Measurements from ENCODE around the gene C19orf81. TPM values are rescaled to one million over a fixed set of nuclear protein-coding genes. Genes with fewer than 3 reads are reported as not detected.

C19orf81 gene
- total and polyA plus RNA-seq, 10 donors, result not detected

GRCh38 chr19:50624949-50625600 is 24.2 kb upstream of the C19orf81 start:
- intact Hi-C loops (cut with DNase I; ENCODE audit: low total_unique reads), result no loop called here
- Histone ChIP-seq H3K36me3 (no peaks in the 10 kb centered on the region), H3K27me3 (replicated peaks in 1 of 7) (peaks cover 0 to 19% (median 0%) of the 10 kb centered on the region in 7 donors), H3K27ac (no peak overlapping the region), H3K9me3 (no peaks in the 10 kb centered on the region), H3K4me3 (no peak overlapping the region), H3K4me1 (no peaks in the 10 kb centered on the region)
- peak; percentile 51 for DNase-seq
- TF ChIP-seq CTCF (IDR thresholded peaks at IDR 0.05 in 8 of 11, conservative IDR thresholded peaks at IDR 0.05 in 3 of 11), result no peak
- TF ChIP-seq POLR2AphosphoS5 (IDR thresholded peaks at IDR 0.05), result no peak
- no peak for TF ChIP-seq POLR2A (IDR thresholded peaks at IDR 0.05)
- WGBS, 5 donors, result 91 to 94% (median 92%) methylated on average over 40 to 44 of the region's 44 CpGs

GRCh38 chr19:50626011-50626410 is 23.2 kb upstream of the C19orf81 start:
- DNase-seq, result no peak
- H3K36me3 ChIP-seq, result no peaks in the 10 kb centered on the region
- TF ChIP-seq POLR2A (IDR thresholded peaks at IDR 0.05), result no peak
- no peak for TF ChIP-seq POLR2AphosphoS5 (IDR thresholded peaks at IDR 0.05)
- TF ChIP-seq CTCF (IDR thresholded peaks at IDR 0.05 in 8 of 11, conservative IDR thresholded peaks at IDR 0.05 in 3 of 11), result no peak
- 73 to 83% (median 80%) methylated on average over 4 of the region's 4 CpGs for WGBS, 5 donors
- H3K4me3 ChIP-seq, result no peak overlapping the region
- H3K27me3 ChIP-seq (replicated peaks in 1 of 7), result peaks cover 0 to 27% (median 0%) of the 10 kb centered on the region in 7 donors
- no peaks in the 10 kb centered on the region for H3K4me1 ChIP-seq
- H3K9me3 ChIP-seq, result no peaks in the 10 kb centered on the region
- H3K27ac ChIP-seq, result no peak overlapping the region
- intact Hi-C loops (cut with DNase I; ENCODE audit: low total_unique reads), result no loop called here

GRCh38 chr19:50626795-50627194 is 22.4 kb upstream of the C19orf81 start:
- intact Hi-C loops (cut with DNase I; ENCODE audit: low total_unique reads), result no loop called here
- peaks cover 0 to 32% (median 0%) of the 10 kb centered on the region in 7 donors for H3K27me3 ChIP-seq (replicated peaks in 1 of 7)
- DNase-seq, result peak; percentile 47
- H3K27ac ChIP-seq, result no peak overlapping the region
- H3K4me3 ChIP-seq, result no peak overlapping the region
- 67 to 78% (median 72%) methylated on average over 4 of the region's 4 CpGs for WGBS, 5 donors
- no peaks in the 10 kb centered on the region for H3K4me1 ChIP-seq
- H3K36me3 ChIP-seq, result no peaks in the 10 kb centered on the region
- TF ChIP-seq CTCF (IDR thresholded peaks at IDR 0.05 in 8 of 11, conservative IDR thresholded peaks at IDR 0.05 in 3 of 11) (no peak), POLR2AphosphoS5 (IDR thresholded peaks at IDR 0.05) (no peak), POLR2A (IDR thresholded peaks at IDR 0.05) (no peak)
- peaks cover 0 to 3% (median 0%) of the 10 kb centered on the region in 8 donors for H3K9me3 ChIP-seq

GRCh38 chr19:50628146-50628545 is 21.1 kb upstream of the C19orf81 start:
- WGBS, 5 donors, result 87 to 94% (median 89%) methylated on average over 5 of the region's 5 CpGs
- Histone ChIP-seq H3K4me3 (no peak overlapping the region), H3K4me1 (no peaks in the 10 kb centered on the region), H3K27me3 (replicated peaks in 1 of 7) (peaks cover 0 to 40% (median 0%) of the 10 kb centered on the region in 7 donors), H3K36me3 (no peaks in the 10 kb centered on the region), H3K27ac (no peak overlapping the region), H3K9me3 (peaks cover 0 to 17% (median 10%) of the 10 kb centered on the region in 8 donors)
- TF ChIP-seq CTCF (IDR thresholded peaks at IDR 0.05 in 8 of 11, conservative IDR thresholded peaks at IDR 0.05 in 3 of 11) (no peak), POLR2AphosphoS5 (IDR thresholded peaks at IDR 0.05) (no peak), POLR2A (IDR thresholded peaks at IDR 0.05) (no peak)
- peak; percentile 24 for DNase-seq
- intact Hi-C loops (cut with DNase I; ENCODE audit: low total_unique reads), result no loop called here

All from spleen (tissue), 11 donors.